Measurements from ENCODE around the gene CSRP3.

CSRP3 gene

DNA sequence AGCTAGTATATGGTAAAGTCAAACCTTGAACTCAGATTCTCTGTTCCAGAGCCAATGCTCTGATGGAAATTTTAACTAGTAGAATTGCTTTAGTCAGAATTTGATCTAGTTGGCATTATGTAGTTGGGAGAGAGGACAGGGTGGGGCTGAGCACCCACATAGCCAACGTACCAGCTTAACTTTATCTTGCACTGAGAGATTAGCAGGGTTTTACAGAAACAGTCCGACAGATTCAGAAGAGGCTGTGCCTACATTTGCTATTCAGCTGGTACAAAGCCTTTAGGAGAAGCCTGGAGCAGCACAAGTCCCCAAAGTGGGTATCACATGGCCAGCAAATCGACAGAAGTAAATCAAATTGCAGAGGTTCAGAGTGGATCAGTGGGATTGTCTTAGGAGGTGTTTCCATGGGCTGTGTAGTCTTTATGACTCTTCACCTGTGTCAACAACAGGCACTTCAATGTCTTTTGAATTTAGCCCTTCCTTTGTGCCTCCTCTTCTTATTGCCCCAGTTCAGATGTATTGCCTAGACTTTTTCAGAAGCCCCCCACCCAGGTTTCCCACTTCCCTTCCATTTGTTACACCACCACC, 7.3 kb upstream of the CSRP3 start:
- H3K4me1 Mint-ChIP-seq, result peaks cover 13% of the 10 kb centered on the region
- no peaks in the 10 kb centered on the region for H3K9me3 Mint-ChIP-seq
- no peak overlapping the region for H3K4me3 Mint-ChIP-seq
- no peak overlapping the region for H3K27ac Mint-ChIP-seq
- H3K36me3 Mint-ChIP-seq (ENCODE audit: low read depth), result no peaks in the 10 kb centered on the region
- TF ChIP-seq, protein P1, sequence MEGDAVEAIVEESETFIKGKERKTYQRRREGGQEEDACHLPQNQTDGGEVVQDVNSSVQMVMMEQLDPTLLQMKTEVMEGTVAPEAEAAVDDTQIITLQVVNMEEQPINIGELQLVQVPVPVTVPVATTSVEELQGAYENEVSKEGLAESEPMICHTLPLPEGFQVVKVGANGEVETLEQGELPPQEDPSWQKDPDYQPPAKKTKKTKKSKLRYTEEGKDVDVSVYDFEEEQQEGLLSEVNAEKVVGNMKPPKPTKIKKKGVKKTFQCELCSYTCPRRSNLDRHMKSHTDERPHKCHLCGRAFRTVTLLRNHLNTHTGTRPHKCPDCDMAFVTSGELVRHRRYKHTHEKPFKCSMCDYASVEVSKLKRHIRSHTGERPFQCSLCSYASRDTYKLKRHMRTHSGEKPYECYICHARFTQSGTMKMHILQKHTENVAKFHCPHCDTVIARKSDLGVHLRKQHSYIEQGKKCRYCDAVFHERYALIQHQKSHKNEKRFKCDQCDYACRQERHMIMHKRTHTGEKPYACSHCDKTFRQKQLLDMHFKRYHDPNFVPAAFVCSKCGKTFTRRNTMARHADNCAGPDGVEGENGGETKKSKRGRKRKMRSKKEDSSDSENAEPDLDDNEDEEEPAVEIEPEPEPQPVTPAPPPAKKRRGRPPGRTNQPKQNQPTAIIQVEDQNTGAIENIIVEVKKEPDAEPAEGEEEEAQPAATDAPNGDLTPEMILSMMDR (IDR thresholded peaks at IDR 0.05; ENCODE audit: unreplicated experiment in 3 of 3), result no peak
- H3K27me3 Mint-ChIP-seq (ENCODE audit: low read depth), result peaks cover 23% of the 10 kb centered on the region

DNA sequence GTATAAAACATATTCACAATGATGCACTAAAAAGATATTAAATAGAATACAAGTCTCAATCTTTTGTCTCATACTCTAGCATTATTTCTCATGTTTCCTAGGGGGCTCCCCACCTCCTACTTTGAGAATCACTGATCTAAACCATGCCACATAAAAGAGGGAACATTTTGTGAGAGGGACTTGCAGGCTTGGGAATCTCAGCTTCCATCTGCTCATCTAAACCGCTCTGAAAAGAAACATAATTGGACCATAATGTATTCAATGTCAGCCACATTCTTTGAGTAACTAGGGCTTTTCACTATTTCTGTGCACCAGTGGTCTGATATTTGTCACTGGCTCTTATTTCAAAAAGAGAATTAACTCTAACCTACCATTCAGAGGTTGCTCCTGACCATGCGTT, 6.4 kb upstream of the CSRP3 start:
- H3K36me3 Mint-ChIP-seq (ENCODE audit: low read depth), result no peaks in the 10 kb centered on the region
- no peaks in the 10 kb centered on the region for H3K9me3 Mint-ChIP-seq
- TF ChIP-seq, protein P1 (IDR thresholded peaks at IDR 0.05; ENCODE audit: unreplicated experiment in 3 of 3), result no peak
- H3K27ac Mint-ChIP-seq, result no peak overlapping the region
- no peak overlapping the region for H3K4me3 Mint-ChIP-seq
- H3K4me1 Mint-ChIP-seq, result peaks cover 13% of the 10 kb centered on the region
- peaks cover 23% of the 10 kb centered on the region for H3K27me3 Mint-ChIP-seq (ENCODE audit: low read depth)

DNA sequence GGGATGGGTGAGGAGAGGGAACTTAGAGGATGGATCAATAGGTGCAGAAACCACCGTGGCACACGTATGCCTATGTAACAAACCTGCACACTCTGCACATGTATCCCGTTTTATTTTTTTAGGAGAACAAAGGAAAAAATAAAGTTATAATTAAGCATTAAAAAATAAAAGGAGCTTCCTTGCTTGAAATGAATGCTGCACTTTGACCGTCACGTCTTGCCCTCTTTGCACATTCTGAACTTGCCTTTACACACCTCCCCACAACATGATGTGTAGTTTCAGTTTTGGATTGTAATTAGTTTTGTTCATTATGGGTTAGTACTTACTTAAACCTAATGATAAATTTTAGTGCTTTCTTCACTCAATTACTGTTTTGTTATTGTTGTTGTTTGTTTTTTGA, 3.1 kb upstream of the CSRP3 start:
- H3K9me3 Mint-ChIP-seq, result no peaks in the 10 kb centered on the region
- H3K27ac Mint-ChIP-seq, result no peak overlapping the region
- no peak overlapping the region for H3K4me3 Mint-ChIP-seq
- peaks cover 22% of the 10 kb centered on the region for H3K27me3 Mint-ChIP-seq (ENCODE audit: low read depth)
- no peaks in the 10 kb centered on the region for H3K36me3 Mint-ChIP-seq (ENCODE audit: low read depth)
- H3K4me1 Mint-ChIP-seq, result peaks cover 38% of the 10 kb centered on the region
- TF ChIP-seq, protein P1 (IDR thresholded peaks at IDR 0.05; ENCODE audit: unreplicated experiment in 3 of 3), result no peak

DNA sequence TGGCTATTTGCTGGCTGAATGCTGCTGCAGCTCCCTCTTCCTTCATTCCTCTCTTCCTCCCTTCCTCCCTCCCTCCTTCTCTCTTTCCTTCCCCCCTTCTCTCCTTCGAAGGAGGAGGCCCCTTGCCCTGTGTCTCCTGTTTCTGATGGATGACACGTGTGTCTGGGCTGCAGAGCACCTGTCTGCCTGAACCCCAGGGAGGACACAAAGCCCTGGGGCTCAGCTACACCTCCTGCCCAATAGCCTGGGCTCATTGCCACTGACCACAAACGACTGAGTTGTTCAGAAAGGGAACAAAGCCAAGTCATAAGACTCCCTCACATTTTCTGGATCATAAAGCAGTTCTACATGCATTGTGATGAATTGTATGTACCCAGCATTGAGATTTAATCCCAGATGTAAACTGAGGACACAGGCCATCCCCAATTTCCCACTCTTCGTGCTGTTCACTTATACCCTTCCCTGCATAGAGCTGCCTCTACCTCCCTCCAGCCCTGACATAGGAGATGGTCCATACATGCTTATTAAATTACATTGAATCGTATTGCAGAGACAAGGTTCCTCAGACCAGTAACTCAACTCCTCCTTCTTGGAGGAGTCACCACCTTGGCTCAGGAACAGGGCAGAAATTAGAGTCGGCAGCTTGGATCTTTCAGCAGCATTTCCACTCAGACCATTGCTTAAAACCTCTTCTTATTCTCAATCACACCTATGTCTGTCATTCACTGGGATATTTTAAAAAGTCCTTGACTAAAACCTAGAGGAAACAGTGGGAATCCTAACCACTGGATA, 1.2 kb downstream of the CSRP3 start:
- Mint-ChIP-seq H3K27ac (peak overlapping the region; percentile 89 to 94 (median 90)), H3K4me1 (peaks cover 45% of the 10 kb centered on the region), H3K27me3 (ENCODE audit: low read depth) (no peaks in the 10 kb centered on the region), H3K36me3 (ENCODE audit: low read depth) (no peaks in the 10 kb centered on the region), H3K9me3 (no peaks in the 10 kb centered on the region), H3K4me3 (peak overlapping the region; percentile 45 to 71 (median 45))
- TF ChIP-seq, protein P1 (IDR thresholded peaks at IDR 0.05; ENCODE audit: unreplicated experiment in 3 of 3), result no peak

DNA sequence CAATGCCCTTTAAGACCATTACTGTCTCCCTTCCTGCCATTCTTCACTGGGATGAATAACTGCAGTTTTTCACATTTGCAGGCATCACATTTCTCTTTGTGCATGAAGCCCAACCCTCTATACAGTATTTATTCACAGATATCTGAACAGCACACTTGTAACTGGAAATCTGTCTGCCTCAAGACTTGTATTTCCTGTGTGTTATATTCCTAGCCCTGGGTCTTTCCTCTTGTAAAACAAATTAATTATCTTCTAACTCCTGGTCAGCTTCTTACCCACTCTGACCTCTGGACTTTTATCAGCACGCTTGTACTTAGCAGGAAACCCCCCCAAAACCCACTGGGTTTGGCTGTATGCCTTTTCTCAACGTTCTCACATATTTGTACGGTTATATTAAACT, 2.0 kb downstream of the CSRP3 start:
- H3K27ac Mint-ChIP-seq, result peak overlapping the region; percentile 89 to 94 (median 90)
- no peaks in the 10 kb centered on the region for H3K9me3 Mint-ChIP-seq
- TF ChIP-seq, protein P1 (IDR thresholded peaks at IDR 0.05; ENCODE audit: unreplicated experiment in 3 of 3), result no peak
- H3K27me3 Mint-ChIP-seq (ENCODE audit: low read depth), result no peaks in the 10 kb centered on the region
- H3K4me1 Mint-ChIP-seq, result peaks cover 53% of the 10 kb centered on the region
- peak overlapping the region in 1 of 3 experiments; percentile 71 for H3K4me3 Mint-ChIP-seq
- H3K36me3 Mint-ChIP-seq (ENCODE audit: low read depth), result no peaks in the 10 kb centered on the region

Measured in nephron (organoid).